Astrocyte of the cerebellum (primary cell): ENCODE results near the gene PSME3.
A peak's percentile ranks its signal among the peaks of the same experiment; 100 is the strongest.

ENCODE experiments used
- DNase-seq: peaks from one replicate; pipeline ENCODE4 v3.0.0-alpha.2; 2011; ENCODE audit warnings: low read depth
- H3K4me3 ChIP-seq: 2 replicates; pipeline ENCODE4 v1.5.1; 2011; ENCODE audit warnings: mild to moderate bottlenecking, low read depth, low read length, moderate library complexity
- in situ Hi-C: cut with HindIII; loops from 2 replicates; pipeline ENCODE4 v1.10.0; 2017; ENCODE audit warnings: low sequenced_read_pairs
- TF ChIP-seq, protein P1 (sequence below): IDR thresholded peaks from 2 replicates; pipeline ENCODE4 v1.5.1; 2012; ENCODE audit warnings: low read length, low read depth, moderate library complexity, mild to moderate bottlenecking; ENCODE audit errors: missing control alignments

Gene PSME3

DNA sequence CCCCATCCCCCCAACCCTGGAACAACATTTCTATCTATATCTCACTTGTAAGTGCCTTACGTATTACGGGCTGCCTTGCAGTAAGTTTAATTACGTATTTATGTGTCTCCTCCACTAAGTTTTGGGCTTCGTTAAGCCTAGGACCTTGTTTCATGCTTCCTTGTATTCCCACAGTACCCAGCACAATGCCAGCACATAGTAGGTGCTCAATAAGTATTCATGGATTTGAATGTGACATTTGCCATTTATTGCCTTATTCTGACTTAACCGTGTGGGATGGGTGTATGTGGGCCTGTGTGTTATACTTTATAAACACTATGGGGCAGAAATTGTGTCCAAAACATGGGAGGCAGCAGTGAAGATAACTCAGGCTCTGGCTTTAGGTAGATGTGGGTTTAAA lies 40.7 kb upstream of the PSME3 start:
- in situ Hi-C loops: no loop called here

DNA sequence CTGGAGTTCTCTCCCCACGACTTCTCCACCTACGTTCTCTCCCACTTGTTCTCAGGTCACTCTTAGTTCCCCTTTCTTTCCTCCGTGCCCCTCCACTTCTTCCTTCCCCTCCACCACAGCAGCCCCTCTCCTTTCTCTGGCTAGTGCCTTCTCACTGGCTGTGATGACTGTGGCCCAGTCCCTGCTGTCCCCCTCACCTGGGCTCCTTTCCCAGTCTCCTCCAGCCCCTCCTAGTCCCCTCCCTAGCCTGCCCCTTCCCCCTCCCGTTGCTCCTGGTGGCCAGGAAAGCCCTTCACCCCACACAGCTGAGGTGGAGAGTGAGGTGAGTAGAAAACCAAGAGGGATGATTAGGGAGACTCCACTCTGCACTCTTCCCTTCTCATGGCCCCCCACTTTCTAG lies 38.1 kb upstream of the PSME3 start:
- in situ Hi-C loops: no loop called here
- DNase-seq: no peak
- no peak overlapping the region for H3K4me3 ChIP-seq
- TF ChIP-seq, protein P1, sequence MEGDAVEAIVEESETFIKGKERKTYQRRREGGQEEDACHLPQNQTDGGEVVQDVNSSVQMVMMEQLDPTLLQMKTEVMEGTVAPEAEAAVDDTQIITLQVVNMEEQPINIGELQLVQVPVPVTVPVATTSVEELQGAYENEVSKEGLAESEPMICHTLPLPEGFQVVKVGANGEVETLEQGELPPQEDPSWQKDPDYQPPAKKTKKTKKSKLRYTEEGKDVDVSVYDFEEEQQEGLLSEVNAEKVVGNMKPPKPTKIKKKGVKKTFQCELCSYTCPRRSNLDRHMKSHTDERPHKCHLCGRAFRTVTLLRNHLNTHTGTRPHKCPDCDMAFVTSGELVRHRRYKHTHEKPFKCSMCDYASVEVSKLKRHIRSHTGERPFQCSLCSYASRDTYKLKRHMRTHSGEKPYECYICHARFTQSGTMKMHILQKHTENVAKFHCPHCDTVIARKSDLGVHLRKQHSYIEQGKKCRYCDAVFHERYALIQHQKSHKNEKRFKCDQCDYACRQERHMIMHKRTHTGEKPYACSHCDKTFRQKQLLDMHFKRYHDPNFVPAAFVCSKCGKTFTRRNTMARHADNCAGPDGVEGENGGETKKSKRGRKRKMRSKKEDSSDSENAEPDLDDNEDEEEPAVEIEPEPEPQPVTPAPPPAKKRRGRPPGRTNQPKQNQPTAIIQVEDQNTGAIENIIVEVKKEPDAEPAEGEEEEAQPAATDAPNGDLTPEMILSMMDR: no peak

More for the DNA sequence above, 40.7 kb upstream of the PSME3 start:
- no peak overlapping the region for H3K4me3 ChIP-seq
- TF ChIP-seq, protein P1: no peak
- DNase-seq: no peak

DNA sequence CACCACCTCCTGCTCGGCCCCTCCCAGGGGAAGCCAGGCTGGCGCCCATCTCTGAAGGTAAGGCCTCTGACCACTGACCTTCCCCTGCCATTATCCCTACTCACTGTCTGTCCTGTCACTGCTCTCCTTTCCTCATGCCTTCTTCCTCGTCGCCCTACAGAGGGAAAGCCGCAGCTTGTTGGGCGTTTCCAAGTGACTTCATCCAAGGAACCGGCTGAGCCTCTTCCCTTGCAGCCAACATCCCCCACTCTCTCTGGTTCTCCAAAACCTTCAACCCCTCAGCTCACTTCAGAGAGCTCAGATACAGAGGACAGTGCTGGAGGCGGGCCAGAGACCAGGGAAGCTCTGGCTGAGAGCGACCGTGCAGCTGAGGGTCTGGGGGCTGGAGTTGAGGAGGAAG lies 37.7 kb upstream of the PSME3 start:
- TF ChIP-seq, protein P1: no peak
- in situ Hi-C loops: no loop called here
- no peak overlapping the region for H3K4me3 ChIP-seq
- DNase-seq: no peak

DNA sequence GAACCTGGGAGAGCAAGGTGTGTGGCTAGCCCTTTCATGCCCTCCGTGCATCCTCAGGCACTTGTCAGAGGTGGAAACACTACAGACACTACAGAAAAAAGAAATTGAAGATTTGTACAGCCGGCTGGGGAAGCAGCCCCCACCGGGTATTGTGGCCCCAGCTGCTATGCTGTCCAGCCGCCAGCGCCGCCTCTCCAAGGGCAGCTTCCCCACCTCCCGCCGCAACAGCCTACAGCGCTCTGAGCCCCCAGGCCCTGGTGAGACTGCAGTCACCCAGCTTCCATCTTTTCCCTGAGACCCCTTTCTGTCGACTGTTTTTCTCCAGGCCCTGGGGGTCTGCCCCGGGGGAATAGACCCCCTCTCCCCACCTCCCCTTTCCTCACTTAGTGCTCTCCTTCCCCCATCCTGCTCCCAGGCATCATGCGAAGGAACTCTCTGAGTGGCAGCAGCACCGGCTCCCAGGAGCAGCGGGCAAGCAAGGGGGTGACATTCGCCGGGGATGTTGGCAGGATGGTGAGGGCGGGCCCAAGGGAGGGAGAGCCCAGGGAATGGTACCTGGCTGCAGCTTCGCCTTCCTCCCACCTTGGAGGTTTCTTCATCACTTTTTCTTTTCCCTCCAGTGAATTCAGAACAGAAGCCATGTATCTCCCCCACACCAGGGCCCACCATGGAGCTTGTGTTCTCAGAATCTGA lies 37.0 kb upstream of the PSME3 start:
- TF ChIP-seq, protein P1: no peak
- no peak overlapping the region for H3K4me3 ChIP-seq
- in situ Hi-C loops: no loop called here
- DNase-seq: no peak

DNA sequence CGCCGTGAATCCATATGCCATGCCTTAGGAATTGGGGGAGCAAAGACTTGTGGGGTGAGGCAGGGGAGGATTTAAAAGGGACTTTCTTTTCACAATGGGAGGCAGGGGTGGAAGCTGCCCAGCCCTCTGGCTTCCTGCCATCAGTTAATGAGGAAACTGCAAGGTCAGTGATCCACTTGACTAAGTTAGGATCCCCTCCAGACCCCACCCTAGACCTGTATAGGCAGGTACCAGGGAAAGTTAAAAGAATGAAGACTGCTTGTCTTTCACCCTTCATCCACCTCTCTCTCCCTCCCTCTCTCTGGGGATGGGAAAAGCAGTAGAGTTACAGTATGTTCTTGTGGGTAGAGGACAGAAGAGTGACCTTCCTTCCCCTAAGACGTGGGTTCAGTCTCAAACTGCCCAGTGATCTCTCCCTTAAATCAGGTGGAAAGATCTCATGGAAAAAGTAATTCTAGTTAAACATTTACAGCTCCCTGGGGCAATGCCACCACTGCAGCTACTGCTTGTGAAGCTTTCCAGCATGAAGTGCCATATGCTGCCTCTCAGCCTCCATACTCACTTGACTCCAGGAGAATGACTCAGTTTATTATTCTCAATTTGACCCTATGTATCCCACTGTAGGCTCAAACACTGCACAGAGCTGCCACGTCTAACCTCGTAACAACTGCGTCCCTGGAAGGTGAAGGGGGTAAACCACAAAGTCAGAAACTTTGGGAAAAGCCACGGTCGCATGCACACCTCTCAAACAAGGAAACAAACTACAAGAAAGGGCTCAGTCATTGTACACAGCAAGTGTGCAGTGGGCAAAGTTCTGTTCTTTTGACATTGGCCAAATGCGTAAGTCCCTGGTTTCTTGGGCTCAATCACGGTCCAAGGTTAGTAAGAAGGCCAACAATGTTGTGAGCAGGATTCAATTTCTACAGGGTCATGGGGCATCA lies 35.9 kb upstream of the PSME3 start:
- no peak for DNase-seq
- TF ChIP-seq, protein P1: no peak
- H3K4me3 ChIP-seq: peak overlapping the region; percentile 94
- in situ Hi-C loops: no loop called here

DNA sequence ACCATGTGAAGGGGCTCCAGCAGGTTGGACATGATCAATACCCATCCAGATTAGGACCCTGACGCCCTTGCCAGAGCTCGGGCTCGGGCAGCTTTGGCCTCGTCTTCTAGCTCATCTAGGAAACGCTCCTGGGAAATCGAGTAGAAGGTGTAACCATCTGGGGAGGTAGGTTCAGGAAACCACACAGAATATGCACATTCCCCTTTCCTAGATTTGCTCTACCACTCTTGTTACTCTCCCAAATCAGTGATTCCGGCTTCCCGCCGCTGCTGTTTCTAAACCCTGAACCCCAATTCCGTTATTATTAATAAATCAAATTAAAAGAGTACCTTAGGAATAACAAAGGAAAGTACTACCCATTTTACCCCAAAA lies 35.2 kb upstream of the PSME3 start:
- in situ Hi-C loops: no loop called here
- H3K4me3 ChIP-seq: peak overlapping the region; percentile 94
- TF ChIP-seq, protein P1: no peak

More for the DNA sequence above, 35.2 kb upstream of the PSME3 start:
- DNase-seq: no peak
